HG03571 (cell line): ENCODE results near the gene SSH3.
"Not testable (repeated sequence)": the region's sequence is repeated elsewhere in the genome, so short reads cannot be mapped to it uniquely, and the experiment has no call there.

Experiments
- ATAC-seq: cut with Tn5 transposase; IDR thresholded peaks from one replicate; pipeline ENCODE4 v1.9.1; 2021; ENCODE audit not compliant: unreplicated experiment

SSH3 gene

GRCh38 chr11:67303132-67303834 is at the start of gene SSH3:
SSH3 (plus strand) TSS chr11:67303530; CDS start chr11:67303626, 96 bp downstream.
- no peak for ATAC-seq

GRCh38 chr11:67253872-67254624 is 49.3 kb upstream of the SSH3 start:
- ATAC-seq = no peak

DNA sequence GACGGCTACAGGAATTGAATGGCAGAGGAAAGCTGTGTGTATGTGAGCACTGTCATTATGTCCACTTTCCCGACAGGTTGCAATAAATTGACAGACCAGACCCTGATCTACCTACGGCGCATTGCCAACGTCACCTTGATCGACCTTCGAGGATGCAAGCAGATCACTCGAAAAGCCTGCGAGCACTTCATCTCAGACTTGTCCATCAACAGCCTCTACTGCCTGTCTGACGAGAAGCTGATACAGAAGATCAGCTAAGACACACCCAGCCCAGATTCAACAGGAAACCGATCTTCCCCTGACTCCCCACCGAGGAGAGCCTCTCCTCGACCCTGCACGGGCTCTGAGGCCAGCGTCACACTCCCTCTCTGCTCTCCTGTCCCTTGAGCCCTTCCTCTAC is 48.5 kb upstream of the SSH3 start:
- ATAC-seq = no peak

GRCh38 chr11:67255353-67255752 is 48.0 kb upstream of the SSH3 start:
- no peak for ATAC-seq

GRCh38 chr11:67255864-67256263 is 47.5 kb upstream of the SSH3 start:
- no peak for ATAC-seq

- ATAC-seq = no peak
Measured at GRCh38 chr11:67256477-67257135, 46.7 kb upstream of the SSH3 start.

- no peak for ATAC-seq
Measured at GRCh38 chr11:67260406-67260805, 42.9 kb upstream of the SSH3 start.

DNA sequence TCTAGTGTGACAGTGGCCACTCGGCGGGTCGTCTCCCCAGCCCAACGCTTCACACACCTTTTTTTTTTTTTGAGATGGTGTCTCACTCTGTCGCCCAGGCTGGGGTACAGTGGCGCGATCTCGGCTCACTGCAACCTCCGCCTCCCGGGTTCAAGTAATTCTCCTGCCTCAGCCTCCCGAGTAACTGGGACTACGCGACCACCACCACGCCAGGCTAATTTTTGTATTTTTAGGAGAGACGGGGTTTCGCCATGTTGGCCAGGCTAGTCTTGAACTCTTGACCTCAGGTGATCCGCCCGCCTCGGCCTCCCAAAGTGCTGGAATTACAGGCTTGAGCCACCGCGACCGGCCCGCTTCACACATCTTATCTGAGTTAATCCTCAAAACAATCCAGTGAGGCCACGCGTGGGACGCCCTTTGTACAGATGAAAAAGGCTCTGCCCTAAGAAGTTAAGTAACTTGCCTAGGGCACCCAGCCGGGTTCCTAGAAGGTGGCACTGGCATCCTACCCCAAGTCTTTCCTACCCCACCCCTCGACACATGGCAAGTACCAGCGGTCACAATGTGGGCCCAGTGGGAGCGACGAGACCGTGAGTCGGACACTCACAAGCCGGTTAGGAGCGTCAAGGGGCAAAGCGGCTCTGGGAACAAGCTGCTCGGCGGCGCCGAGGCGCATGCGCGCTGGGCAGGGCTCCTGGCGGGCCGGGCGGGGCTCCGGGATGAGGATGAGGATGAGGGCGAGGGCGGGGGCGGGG is 42.3 kb upstream of the SSH3 start:
- ATAC-seq = not testable (repeated sequence)

GRCh38 chr11:67261640-67261945 is 41.7 kb upstream of the SSH3 start:
- ATAC-seq = no peak

DNA sequence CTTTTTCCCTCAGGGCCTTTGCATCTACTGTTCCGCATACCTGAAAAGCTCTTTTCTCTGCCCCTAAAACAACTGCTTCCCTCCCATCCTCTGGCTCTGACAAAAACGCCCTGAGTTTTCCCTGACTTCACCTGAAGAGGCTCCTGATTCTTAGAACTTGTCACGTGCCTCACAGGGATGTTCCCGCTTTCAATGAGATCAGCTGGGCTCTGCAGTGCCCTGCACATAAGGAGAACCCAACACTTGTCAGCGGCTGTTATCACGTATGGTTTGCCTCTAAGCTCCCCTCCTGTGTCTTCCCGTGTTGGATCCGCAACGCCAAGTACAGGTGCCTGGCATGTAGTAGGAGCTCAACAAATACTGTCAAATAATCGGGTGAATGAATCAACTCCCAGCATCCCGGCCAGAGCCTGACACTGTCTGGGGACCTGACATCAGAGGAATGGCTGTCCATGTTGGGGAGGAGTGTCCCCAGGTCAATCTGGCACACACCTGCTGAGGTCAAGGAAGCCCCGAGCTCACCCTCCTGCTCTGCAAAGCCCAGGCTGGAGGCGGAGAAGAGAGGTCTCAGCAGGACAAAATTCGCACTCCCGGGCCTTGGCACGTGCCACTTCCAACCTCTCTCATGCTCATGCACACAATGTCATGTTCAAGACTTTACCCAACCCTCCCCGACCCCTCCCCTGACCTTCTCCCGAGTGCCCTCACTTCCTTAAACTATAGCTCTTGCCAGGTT is 41.2 kb upstream of the SSH3 start:
- ATAC-seq = no peak

GRCh38 chr11:67262731-67263675 is 40.3 kb upstream of the SSH3 start:
- ATAC-seq = no peak

DNA sequence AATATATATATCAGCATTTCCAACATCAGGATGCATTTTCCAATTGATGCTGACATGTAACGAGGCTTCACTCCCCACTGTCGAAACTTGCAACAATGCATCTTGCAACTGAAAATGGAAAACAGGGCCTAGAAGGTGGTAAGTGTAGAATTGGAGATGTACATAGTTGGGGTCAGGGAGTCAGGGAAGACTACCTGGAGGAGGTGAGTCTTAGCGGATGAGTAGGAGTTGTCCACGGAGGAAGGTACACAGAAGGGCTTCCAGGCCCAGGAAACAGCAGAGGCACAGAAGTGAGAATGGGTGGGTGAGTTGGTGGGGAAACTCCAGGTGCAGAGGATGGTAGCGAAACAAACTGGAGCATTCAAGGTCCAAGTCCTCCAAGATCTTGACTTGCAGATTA is 39.1 kb upstream of the SSH3 start:
- ATAC-seq = no peak

DNA sequence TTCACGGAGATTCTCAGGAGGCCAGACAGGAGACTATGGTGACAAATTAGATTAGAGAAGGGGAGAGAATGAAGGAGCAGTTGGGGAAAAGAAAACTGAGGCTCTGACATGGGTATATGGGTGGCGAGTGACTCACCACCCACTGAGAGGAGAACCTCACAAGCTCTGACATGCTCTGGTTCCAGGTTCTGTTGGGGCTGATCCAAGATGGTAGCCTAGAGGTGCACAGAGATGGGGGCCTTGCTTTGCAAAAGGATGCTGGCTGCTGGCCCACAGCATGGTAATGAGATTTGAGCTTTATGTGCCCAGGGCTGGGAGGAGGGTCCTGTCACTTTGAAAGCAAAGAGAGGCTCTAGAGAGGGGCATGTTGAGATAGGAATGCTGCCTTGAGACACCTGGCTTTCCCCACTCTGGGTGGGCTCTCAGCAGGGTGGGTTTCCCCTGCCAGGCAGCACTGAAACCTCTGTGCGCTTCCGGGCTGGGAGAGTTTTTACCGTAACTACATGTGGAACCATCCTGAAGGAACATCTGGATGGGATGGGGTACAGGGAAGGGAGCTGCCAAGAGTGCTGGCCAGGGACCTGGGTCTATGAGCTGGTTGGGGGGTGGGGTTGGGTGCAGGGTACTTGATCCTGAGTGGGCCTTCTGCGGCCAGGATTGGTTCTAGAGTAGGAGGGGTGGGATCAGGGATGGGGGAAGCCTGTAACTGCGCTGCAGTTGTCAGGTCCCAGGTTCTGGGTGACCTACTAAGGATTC is 38.3 kb upstream of the SSH3 start:
- ATAC-seq = no peak

GRCh38 chr11:67265633-67266448 is 37.5 kb upstream of the SSH3 start:
- ATAC-seq = peak; percentile 36

GRCh38 chr11:67266449-67267187 is 36.7 kb upstream of the SSH3 start, which contains the start of gene GRK2:
GRK2 (plus strand) TSS chr11:67266473; CDS start chr11:67266700, 227 bp downstream.
- peak; percentile 13 for ATAC-seq

GRCh38 chr11:67267188-67268080 is 35.9 kb upstream of the SSH3 start:
- ATAC-seq = no peak
